Heart left ventricle (tissue), 16 donors: ENCODE results near the gene LCE3B. TPM values are rescaled to one million over a fixed set of nuclear protein-coding genes. Genes with fewer than 3 reads are reported as not detected.

Experiments
- ATAC-seq, 4 donors: fragments of 200-7000 bp; cut with Tn5 transposase; one replicate each; pipeline ENCODE4 v1.9.1; 2020 to 2022; ENCODE audit warnings: moderate library complexity in 4 of 4, mild to moderate bottlenecking in 3 of 4, moderate number of reproducible peaks in 1 of 4
- DNase-seq, 5 donors: peaks; one replicate each; pipeline ENCODE4 v3.0.0-alpha.2; 2020
- H3K27ac ChIP-seq, 12 donors: fragments of 200-600 bp; sonication (generic) in 4 of 12; one replicate each; pipeline versions ENCODE4 v1.5.0 to v1.8.0; 2016 to 2022; ENCODE audit warnings: mild to moderate bottlenecking in 2 of 12
- H3K27me3 ChIP-seq, 9 donors: fragments of 200-600 bp; sonication (generic) in 2 of 9; one replicate each; pipeline versions ENCODE4 v1.5.1 to v1.8.0; 2016 to 2022; ENCODE audit warnings: mild to moderate bottlenecking in 3 of 9
- H3K36me3 ChIP-seq, 9 donors: fragments of 200-600 bp; sonication (generic) in 2 of 9; one replicate each; pipeline versions ENCODE4 v1.5.0 to v1.8.0; 2018 to 2022; ENCODE audit warnings: mild to moderate bottlenecking in 2 of 9
- H3K4me1 ChIP-seq, 12 donors: fragments of 200-600 bp; sonication (generic) in 4 of 12; one replicate each; pipeline versions ENCODE4 v1.5.0 to v1.8.0; 2016 to 2022; ENCODE audit warnings: mild to moderate bottlenecking in 3 of 12
- H3K4me3 ChIP-seq, 12 donors: fragments of 200-600 bp; sonication (generic) in 4 of 12; one replicate each; pipeline versions ENCODE4 v1.5.0 to v1.8.0; 2017 to 2022; ENCODE audit warnings: mild to moderate bottlenecking in 9 of 12, moderate library complexity in 4 of 12
- H3K9me3 ChIP-seq, 12 donors: fragments of 200-600 bp; sonication (generic) in 4 of 12; one replicate each; pipeline versions ENCODE4 v1.5.0 to v1.8.0; 2016 to 2022; ENCODE audit warnings: mild to moderate bottlenecking in 1 of 12
- POLR2A ChIP-seq, 2 donors: fragments of 450-650 bp; IDR thresholded peaks; one replicate each; pipeline ENCODE4 v1.6.1; 2017; ENCODE audit warnings: antibody characterized with exemption in 2 of 2, mild to moderate bottlenecking in 2 of 2, moderate library complexity in 2 of 2
- WGBS, 4 donors: extraction: QIAGEN DNeasy Blood & Tissue Kit in 2 of 4; methylation state at CpG; one replicate each; pipeline versions ENCODE4 v1.1.5 to v1.1.7; 2013 to 2018; 5-methylcytosine and 5-hydroxymethylcytosine counted together
- intact Hi-C, 10 donors: fragments of 100-400 bp; cut with DNase I; formaldehyde crosslinking; loops; one replicate each; pipeline versions ENCODE4 v1.11.1 to v1.14.2; 2022
- polyA plus RNA-seq, 2 donors: library from polyadenylated mRNA; stranded (reverse); fragments of 200-250 nt; gene quantifications; one replicate each; pipeline ENCODE4 v1.2.3, GENCODE V29; 2013
- total RNA-seq, 9 donors: library from RNA; depleted of rRNA in 2 of 9; stranded (reverse); fragments of >200 nt in 2 of 9; fragmentation: NEBNext Ultra II Directional in 3 of 9; extraction: Animal tissue kit (Norgen Biotek cat#: 25700) in 3 of 9; gene quantifications; one replicate each; pipeline versions ENCODE4 v1.1.0 to v1.2.4, GENCODE V29; 2016 to 2023
- TF ChIP-seq, protein P1 (sequence below), 12 donors: fragments of 200-600 bp; sonication (generic) in 4 of 12; IDR thresholded peaks; one replicate each; pipeline versions ENCODE4 v1.5.0 to v1.8.0; 2018 to 2022; ENCODE audit warnings: antibody characterized with exemption in 12 of 12, mild to moderate bottlenecking in 5 of 12
- donor health status: ischemic (EF 13 %, LVEDD 7.1; RV severe dilation, severe dysfunction).
- donor health status: healthy with polysubstance abuse.
- donor health status: DM: no; HTN: yes; CAD: no.
- donor health status: DM: no; HTN: no; CAD: no.
- donor health status: ischemic (EF 25% LVEDD 6.9; RV normal size, moderate dysfunction).
- donor health status: ischemic (EF 25% LVEDD 5.7; RV mildly dilated, moderate dysfunction).
- donor health status: healthy.
- donor health status: DM: yes; HTN: yes; CAD: no.
- donor health status: ischemic (EF 35%, LVEDD 5.7; RV mildly dilated, moderate dysfunction).
- donor health status: nonischemic (EF 11% LVEDD 7.7; RV severe dilation, severe dysfunction).
- donor health status: DM: yes; HTN: yes; CAD: no.
- donor health status: PGD.
- donor health status: ischemic (EF 29% LVEDD 5.4; RV normal size, mild dysfunction).
- donor health status: nonischemic (EF 23%, LVEDD 6.1; RV moderate dilation, normal function).

The LCE3B gene
- total and polyA plus RNA-seq, 11 donors: not detected

DNA sequence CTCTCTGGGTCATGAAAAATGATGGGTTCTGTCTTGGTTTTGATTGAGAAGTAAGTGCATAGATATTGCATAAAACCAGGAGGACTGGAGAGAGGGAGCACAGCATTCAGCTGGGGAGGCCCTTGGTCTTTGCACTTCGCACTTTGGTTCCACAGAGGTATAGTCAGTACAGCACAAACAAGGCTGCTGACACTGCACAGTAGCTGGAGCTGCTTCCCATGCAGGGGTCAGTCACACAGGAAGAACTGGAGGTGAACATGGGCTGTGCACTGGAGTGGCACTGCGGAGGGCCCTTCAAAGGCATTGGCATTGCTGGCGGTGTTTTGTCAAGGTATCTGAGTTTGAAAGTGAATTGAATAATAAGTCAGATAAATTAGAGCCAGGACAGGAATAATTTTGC, 45.0 kb downstream of the LCE3B start:
- peaks cover 0 to 10% (median 0%) of the 10 kb centered on the region in 9 donors for H3K27me3 ChIP-seq
- no peaks in the 10 kb centered on the region for H3K9me3 ChIP-seq
- no peak overlapping the region for H3K27ac ChIP-seq
- TF ChIP-seq POLR2A (IDR thresholded peaks at IDR 0.05): no peak
- TF ChIP-seq, protein P1, sequence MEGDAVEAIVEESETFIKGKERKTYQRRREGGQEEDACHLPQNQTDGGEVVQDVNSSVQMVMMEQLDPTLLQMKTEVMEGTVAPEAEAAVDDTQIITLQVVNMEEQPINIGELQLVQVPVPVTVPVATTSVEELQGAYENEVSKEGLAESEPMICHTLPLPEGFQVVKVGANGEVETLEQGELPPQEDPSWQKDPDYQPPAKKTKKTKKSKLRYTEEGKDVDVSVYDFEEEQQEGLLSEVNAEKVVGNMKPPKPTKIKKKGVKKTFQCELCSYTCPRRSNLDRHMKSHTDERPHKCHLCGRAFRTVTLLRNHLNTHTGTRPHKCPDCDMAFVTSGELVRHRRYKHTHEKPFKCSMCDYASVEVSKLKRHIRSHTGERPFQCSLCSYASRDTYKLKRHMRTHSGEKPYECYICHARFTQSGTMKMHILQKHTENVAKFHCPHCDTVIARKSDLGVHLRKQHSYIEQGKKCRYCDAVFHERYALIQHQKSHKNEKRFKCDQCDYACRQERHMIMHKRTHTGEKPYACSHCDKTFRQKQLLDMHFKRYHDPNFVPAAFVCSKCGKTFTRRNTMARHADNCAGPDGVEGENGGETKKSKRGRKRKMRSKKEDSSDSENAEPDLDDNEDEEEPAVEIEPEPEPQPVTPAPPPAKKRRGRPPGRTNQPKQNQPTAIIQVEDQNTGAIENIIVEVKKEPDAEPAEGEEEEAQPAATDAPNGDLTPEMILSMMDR (IDR thresholded peaks at IDR 0.05): no peak
- ATAC-seq (no peak), DNase-seq (no peak)
- no peaks in the 10 kb centered on the region for H3K4me1 ChIP-seq
- H3K36me3 ChIP-seq: no peaks in the 10 kb centered on the region
- 75 to 91% (median 87%) methylated on average over 3 of the region's 3 CpGs for WGBS, 4 donors
- intact Hi-C loops: loop anchor here in 2 of 10 donors (10.0 kb wide), 1 partner anchor 566 kb away; no protein-coding TSS in a partner anchor
- H3K4me3 ChIP-seq: no peak overlapping the region

DNA sequence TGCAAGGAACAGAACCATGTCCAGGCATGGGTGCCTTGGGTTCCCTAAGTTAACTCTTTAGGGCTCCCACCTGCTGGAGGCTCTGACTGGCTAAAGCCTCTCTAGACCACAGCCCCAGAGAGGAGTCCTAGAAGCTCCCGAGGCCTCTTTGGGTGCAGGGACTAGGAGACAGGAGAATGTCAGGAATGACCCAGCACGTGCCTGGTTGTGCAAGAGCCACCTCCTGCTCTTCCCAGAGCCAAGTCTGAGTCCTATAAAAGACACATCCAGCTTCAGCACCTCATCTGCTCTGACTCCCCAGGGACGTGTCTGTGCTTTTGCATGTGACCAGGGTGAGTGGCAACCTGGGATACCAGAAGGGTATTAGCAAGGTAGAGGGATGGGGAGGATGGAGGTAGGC, 49.5 kb downstream of the LCE3B start, which contains the start of gene LCE2D:
Gene LCE2D (plus strand): TSS at position 283 of the 400 bp plus-strand sequence. CDS start 726 bp downstream, outside the sequence.
- Histone ChIP-seq H3K27me3 (peaks cover 0 to 10% (median 0%) of the 10 kb centered on the region in 9 donors), H3K4me3 (no peak within 1 kb of the TSS), H3K4me1 (no peaks in the 10 kb centered on the region), H3K9me3 (peaks cover 0 to 2% (median 0%) of the 10 kb centered on the region in 12 donors), H3K27ac (no peak within 1 kb of the TSS), H3K36me3 (no peaks in the 10 kb centered on the region)
- WGBS, 4 donors: 50 to 57% (median 53%) methylated on average over 3 of the region's 3 CpGs
- DNase-seq (no peak), ATAC-seq (no peak)
- intact Hi-C loops: no loop called here
- no peak for TF ChIP-seq POLR2A (IDR thresholded peaks at IDR 0.05)
- TF ChIP-seq, protein P1 (IDR thresholded peaks at IDR 0.05): no peak

Other genes with a start within 250 kb of the LCE3B start
- gene CRNN, start 199.5 kb upstream of the LCE3B start, total RNA-seq: not detected
- under 1 TPM in 1 of 2 donors, not detected in 1; 0.24 TPM for gene CRNN, start 199.5 kb upstream of the LCE3B start, polyA plus RNA-seq
- not detected for gene LCE5A, start 103.0 kb upstream of the LCE3B start, total RNA-seq
- not detected for gene LCE5A, start 103.0 kb upstream of the LCE3B start, polyA plus RNA-seq
- gene CRCT1, start 99.3 kb upstream of the LCE3B start, total RNA-seq: not detected
- not detected for gene CRCT1, start 99.3 kb upstream of the LCE3B start, polyA plus RNA-seq
- gene LCE3E, start 47.0 kb upstream of the LCE3B start, total RNA-seq: not detected
- not detected for gene LCE3E, start 47.0 kb upstream of the LCE3B start, polyA plus RNA-seq
- not detected for gene LCE3D, start 33.3 kb upstream of the LCE3B start, total RNA-seq
- gene LCE3D, start 33.3 kb upstream of the LCE3B start, polyA plus RNA-seq: not detected
- not detected for gene LCE3C, start 13.6 kb upstream of the LCE3B start, total RNA-seq
- not detected for gene LCE3C, start 13.6 kb upstream of the LCE3B start, polyA plus RNA-seq
- gene LCE3A, start 9.3 kb downstream of the LCE3B start, total RNA-seq: not detected
- not detected for gene LCE3A, start 9.3 kb downstream of the LCE3B start, polyA plus RNA-seq
- not detected for gene LCE2D, start 49.6 kb downstream of the LCE3B start, total RNA-seq
- not detected for gene LCE2D, start 49.6 kb downstream of the LCE3B start, polyA plus RNA-seq
- not detected for gene LCE2C, start 61.5 kb downstream of the LCE3B start, total RNA-seq
- gene LCE2C, start 61.5 kb downstream of the LCE3B start, polyA plus RNA-seq: not detected
- gene LCE2B, start 72.3 kb downstream of the LCE3B start, total RNA-seq: not detected
- gene LCE2B, start 72.3 kb downstream of the LCE3B start, polyA plus RNA-seq: not detected
- not detected for gene LCE2A, start 84.5 kb downstream of the LCE3B start, total RNA-seq
- not detected for gene LCE2A, start 84.5 kb downstream of the LCE3B start, polyA plus RNA-seq
- gene LCE4A, start 94.3 kb downstream of the LCE3B start, total RNA-seq: not detected
- not detected for gene LCE4A, start 94.3 kb downstream of the LCE3B start, polyA plus RNA-seq
- gene KPRP, start 144.2 kb downstream of the LCE3B start, total RNA-seq: not detected
- gene KPRP, start 144.2 kb downstream of the LCE3B start, polyA plus RNA-seq: not detected
- not detected for gene LCE1F, start 161.3 kb downstream of the LCE3B start, total RNA-seq
- not detected for gene LCE1F, start 161.3 kb downstream of the LCE3B start, polyA plus RNA-seq
- gene LCE1E, start 172.4 kb downstream of the LCE3B start, total RNA-seq: not detected
- gene LCE1E, start 172.4 kb downstream of the LCE3B start, polyA plus RNA-seq: not detected
- not detected for gene LCE1D, start 182.9 kb downstream of the LCE3B start, total RNA-seq
- gene LCE1D, start 182.9 kb downstream of the LCE3B start, polyA plus RNA-seq: not detected
- not detected for gene LCE1C, start 192.8 kb downstream of the LCE3B start, total RNA-seq
- not detected for gene LCE1C, start 192.8 kb downstream of the LCE3B start, polyA plus RNA-seq
- gene LCE1B, start 198.2 kb downstream of the LCE3B start, total RNA-seq: not detected
- not detected for gene LCE1B, start 198.2 kb downstream of the LCE3B start, polyA plus RNA-seq
- gene LCE1A, start 213.7 kb downstream of the LCE3B start, total RNA-seq: not detected
- not detected for gene LCE1A, start 213.7 kb downstream of the LCE3B start, polyA plus RNA-seq
- gene LCE6A, start 229.0 kb downstream of the LCE3B start, total RNA-seq: not detected
- gene LCE6A, start 229.0 kb downstream of the LCE3B start, polyA plus RNA-seq: not detected
- gene LCE7A, start 246.2 kb downstream of the LCE3B start, total RNA-seq: not detected
- not detected for gene LCE7A, start 246.2 kb downstream of the LCE3B start, polyA plus RNA-seq